Stimulated activated CD4-positive, alpha-beta T cell treated with anti-CD3 and anti-CD28 coated beads, TNF-alpha, amount 100 ng/mL, for 1 hour (primary cell): ENCODE measurements around the gene MGME1.

Source experiments
- DNase-seq, 3 donors: peaks; one replicate each; pipeline ENCODE4 v3.0.0-alpha.2; 2020; ENCODE audit warnings: low read depth in 3 of 3, low spot score in 1 of 3

The MGME1 gene

DNA sequence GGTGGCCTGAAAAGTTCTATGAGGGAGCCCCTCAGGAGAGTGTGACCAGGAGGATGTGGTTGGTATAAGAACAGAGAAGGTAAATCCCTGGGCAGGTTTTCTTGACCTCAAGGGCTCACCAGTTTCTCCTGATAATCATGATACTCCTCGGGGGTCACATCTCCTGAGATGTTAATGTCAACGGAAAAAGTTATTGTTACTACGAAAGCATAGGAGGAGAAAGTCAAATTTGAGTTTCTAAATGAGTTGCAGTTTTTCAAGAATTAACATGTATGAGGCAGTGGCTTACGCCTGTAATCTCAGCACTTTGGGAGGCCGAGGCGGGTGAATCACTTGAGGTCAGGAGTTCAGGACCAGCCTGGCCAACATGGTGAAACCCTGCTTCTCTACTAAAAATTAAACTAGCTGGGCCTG, 23.4 kb downstream of the MGME1 start:
- DNase-seq: no peak

DNA sequence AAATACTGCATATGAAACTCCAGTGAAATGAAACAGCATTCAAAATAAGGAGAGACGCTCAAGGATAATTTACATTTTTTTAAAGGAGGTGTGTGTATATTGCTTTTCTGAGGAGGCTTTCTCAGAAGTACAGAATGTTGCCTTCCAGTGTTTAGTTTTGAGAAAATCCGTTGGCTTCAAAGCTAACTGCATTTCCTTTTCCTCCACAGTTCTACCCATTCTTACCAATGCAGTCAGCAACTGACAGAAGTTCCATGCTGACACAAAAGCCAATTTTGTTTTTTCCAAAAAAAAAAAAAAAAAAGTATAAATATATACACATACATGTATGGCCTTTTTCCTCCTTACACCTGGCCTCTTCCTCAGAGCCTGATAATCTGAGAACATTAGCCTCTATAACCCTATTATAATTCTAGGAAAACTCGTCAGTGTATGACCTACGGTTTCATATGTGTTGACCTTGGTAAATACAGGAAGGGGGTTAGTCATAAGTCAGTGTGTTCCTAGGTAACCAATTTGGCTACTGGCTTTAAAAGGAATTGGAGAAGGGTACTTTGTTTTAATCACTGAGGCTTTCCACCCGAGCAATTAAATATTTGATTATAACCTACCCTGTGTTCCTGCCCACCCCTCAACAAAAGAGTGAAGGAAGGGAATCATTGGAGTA, 24.2 kb downstream of the MGME1 start:
- DNase-seq: no peak

DNA sequence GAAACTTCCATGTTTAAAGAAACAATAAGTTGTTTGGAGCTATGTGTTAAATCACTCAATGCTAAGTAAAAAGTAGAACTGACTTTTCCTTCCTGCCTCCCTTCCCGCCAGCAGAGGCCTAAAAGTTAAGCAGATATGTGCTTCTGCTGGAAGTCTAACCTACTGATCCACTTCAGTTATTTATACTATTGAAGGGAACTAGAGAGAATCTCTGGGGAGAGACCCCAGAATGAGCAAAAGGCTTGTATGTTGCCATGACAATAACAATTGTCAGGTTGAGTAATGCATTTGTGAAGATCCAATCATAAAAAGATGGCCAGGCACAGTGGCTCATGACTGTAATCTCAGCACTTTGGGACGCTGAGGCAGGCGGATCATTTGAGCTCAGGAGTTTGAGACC, 24.7 kb downstream of the MGME1 start:
- DNase-seq: no peak

DNA sequence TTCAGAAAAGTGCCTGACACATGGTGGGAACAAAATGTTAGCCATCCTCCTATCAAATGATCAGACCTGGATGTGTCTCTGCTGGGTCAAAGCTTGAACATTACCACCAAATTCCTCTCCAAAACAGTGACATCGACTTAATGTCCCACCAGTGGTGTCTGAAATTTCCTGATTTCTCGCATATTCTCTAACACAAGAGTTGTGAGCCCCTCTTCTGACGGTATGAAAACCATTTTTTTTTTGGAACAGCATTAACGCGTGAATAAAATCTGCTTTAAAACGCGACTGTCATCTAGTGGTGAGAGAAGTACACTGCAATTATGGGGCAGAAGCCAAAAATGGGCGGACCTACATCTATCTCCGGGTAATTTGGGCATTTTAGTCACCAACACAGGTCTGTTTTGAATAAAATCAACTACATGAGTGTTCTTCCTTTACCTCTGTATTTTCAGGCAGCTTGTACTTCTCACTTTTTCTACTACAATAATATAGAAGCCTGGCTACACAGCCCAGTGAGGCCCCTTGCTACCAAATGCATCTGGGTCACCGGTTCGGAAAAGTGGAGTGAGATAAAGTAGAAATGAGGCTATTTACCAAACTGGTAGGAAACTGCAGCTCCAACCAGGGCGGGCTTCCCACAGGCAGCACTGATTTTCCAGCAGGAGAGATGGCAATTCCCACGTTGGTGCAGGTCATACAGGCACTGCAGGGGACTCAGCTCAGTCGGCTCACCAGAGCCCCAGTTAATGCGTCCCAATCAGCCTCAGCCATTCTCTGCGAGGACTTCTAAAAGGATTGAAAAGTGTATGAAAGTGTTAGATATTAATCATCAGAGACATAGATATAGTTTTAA, 27.4 kb downstream of the MGME1 start:
- peak in 2 of 3 donors; percentile 5 to 21 for DNase-seq

DNA sequence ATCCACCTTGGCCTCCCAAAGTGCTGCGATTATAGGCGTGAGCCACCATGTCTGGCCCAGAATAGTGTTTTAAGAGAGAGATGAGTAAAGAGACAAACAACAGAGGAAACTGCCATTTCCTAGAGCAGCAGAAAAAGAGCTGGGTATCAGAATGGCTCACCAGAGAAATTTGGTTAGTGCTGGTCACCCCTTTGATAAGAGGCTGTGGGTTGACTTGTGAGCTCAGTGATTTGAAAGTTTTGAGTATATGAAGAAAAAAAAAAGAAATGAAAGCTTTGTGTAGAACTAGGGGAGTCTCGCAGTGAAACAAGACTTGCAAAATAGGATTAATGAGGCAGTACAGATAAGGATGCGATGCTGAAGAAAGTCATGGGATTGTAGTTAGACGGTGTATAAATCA, 29.6 kb downstream of the MGME1 start:
- no peak for DNase-seq

DNA sequence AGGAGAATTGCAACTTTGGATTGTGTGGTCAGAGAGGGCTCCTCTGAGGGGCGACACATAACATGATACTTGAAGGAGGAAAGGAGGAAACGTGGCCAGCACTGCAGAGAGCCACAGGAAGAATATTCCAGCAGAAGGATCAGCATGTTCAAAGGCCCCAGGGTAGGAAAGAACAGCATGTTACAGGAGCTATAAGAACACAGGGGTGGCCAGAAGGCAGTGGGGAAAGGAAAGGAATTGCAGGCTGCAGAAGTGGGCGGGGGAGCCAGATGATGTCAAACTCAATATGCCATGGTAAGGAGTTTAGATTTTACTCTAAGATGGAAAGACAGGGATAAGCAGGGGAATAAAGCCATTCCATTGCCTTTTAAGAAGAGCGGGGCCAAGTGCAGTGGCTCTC, 30.7 kb downstream of the MGME1 start:
- DNase-seq: no peak

DNA sequence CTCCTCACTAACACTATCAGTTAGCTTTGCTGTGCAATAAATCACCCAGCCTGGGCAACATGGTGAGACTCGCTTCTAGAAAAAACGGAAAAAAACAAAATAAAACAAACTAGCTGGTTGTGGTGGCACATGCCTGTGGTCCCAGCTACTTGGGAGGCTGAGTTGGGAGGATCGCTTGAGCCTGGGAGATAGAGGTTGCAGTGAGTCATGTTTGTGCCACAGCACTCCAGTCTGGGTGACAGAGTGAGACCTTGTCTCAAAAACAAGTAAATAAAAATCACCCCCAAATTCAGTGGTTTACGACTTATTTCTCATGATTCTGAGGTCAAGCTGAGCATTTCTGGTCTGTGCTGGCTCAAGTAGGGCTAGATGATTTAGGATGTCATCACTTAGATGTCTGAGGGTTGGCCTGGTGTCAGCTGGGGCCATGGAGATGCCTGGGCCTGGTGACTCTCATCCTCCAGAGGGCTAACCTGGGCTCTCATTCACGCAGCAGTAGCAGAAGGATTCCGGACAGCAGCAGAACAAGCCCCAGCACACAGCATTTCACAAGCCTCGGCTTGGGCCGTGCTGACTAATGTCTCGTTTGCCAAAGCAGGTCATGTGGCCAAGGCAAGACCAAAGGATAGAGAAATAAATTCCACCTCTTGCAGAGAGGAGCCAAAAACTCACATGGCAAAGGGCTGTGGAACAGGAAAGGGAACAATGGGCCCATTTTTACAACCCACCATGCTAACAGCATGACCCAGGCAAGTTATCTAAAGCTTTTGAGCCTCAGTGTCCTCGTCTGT, 32.5 kb downstream of the MGME1 start:
- no peak for DNase-seq

DNA sequence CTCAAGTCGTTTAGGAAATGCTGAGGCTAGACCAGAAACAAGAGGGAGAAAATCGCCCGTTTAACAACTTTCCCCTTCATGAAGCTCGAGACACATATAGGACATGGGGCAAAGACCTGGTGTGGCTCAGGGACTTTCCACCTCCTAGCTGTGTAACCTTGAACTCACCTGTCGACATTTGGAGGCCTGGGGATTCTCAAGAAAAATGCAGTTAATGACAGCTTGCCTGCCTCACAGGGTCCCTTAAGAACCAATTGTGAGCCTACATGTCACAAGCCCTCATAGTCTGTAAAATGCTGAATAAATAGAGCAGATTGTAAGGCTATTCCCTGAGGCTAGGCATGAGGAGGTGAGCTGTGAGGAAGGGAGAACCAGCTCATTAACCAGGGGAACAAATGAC, 35.1 kb downstream of the MGME1 start:
- no peak for DNase-seq

DNA sequence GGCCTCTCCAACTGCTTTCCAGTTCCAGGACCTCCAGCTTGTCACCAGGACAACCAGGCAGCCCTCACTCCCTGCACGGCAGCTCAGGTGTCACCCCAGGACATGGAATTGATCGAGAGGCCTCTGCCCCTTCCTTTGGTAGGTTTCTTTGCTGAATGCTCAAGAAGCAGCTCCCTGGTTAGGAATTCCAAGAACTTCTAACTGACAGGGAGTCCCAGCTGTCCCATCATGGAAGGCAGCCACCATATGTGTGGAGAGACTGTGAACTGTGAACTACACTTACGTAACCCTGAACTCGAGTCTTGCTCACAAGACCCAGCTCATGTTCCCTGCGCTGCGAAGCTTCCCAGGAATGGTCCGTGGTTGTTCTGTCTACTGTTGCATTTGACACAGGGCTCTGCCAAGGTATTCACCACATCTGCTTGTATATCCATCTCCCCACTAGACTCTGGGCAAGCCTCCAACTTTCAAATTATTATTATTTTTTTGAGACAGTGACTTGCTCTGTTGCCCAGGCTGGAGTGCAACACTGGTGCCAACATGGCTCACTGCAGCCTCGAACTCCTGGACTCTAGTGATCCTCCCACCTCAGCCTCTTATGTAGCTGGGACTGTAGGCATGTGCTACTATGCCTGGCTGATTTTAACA, 35.7 kb downstream of the MGME1 start:
- no peak for DNase-seq

DNA sequence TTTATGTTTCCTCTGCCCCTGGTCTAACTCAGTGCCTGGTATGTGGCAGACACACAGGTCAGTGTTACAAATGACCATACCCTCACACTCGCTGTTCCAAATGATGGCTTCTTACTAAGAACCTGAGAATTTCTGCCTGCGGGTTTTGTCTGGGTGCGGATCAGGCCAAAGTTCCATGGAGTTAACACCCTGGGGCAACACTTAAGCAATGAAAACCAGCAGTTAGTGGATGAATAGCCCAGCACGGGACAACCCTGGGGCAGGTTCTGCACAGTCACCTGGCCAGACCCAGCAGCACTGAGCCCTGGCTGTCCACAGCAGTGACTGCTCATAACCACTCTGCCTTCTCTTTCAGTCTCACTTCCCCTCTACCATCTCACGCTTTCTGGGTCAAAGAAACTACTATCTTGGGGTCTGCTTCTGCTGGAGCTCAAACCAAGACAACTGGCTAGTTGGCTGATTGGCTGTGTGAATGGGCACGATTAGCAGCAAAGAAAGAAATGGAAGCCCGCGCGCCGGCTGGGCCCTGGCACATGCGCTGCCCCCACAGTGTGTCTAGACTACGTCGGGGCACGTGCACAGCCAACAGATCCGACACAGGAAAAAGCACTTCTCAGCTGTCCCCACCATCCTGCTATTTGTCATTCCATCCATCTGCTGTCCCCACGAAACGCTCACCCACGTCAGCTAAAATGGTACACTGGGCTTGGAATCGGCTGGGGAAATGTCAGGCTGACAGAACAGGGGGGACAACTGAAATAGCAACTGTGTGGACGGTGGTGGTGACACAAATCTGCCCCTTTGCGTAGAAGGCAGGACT, 36.6 kb downstream of the MGME1 start:
- DNase-seq: no peak

DNA sequence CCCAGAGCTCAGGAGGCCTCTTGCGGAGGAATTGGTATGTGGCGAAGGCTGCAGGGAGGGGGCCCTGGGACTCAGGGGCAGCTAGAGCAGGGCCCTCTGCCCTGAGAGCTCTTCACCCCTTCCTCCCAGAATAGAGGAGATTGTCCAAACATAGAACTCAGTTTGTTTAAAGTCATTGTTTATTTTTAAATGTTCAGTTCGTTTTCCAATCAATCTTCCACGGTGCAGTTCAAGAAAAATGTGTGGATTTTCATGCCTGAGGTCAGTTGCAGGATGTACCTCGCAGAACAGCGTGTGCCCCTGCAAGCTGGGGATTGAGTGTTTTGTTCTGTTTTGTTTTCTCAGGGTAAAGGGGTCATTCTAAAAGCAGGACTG, 37.2 kb downstream of the MGME1 start:
- DNase-seq: no peak

DNA sequence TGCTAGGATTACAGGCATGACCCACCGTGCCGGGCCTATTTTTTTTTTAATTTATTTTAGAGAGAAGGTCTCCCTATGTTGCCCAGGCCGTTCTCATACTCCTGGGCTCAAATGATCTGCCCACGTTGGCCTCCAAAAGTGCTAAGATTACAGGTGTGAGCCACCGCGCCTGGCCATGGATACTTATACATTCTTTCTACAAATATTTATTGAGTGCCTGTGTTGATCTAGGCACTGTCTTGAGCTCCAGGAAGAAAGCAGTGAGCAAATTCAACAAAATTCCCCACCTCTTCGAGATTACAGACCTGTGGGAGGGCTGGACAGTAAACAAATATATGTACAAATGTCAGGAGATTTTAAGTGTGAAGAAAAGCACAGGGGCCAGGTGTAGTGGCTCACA, 37.9 kb downstream of the MGME1 start:
- no peak for DNase-seq

DNA sequence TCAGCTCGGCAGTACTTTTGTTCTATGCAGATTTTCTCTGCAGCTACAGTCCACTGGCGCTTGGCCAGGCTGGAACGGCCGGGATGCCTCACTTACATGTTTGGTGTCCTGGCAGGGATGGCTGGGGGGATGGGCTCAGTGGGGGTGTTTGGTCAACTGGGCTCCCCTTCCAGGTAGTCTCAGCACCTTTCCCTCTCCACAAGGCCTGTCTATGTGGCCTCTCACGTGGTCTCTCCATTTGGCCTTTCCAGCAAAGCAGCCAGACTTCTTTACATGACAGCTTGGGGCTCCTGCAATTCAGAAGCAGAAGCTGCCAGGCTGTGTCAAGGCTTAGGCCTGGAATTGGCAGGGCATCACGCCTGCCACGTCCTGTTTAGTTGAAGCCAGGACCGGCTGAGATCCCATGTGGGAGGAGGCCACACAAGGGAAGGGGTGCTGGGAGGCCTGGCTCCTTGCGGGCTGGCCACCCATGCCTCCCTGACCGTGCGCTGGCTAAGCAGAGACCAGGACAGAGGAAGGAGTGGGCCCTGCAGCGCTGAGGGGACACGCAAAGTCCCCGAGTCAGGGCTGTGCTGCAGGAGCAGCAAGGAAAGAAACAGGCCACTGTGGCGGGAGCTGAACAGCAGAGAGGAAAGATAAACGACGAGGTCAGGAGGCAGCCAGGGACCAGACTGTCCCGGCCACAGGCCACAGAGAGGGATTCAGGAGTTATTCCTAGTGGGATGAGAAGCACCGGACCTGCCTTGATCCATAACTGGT, 38.9 kb downstream of the MGME1 start:
- no peak for DNase-seq

DNA sequence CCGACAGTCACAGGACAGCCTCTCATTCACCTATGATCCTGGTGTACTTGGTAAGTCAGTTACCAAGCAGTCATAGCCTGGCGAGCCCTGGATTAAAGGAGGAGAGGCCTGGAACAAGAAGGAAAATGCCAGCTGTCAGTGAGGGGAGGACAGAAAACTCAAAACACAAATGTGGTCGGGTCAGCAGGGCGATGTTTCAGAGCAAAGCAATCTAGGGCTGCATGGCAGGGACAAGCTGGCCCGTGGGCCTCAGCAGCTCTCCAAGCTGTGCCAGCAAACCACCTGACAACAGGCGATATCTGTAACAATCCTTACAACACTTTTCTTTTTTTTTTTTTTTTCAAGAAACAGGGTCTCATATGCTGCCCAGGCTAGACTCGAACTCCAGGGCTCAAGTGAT, 40.3 kb downstream of the MGME1 start:
- DNase-seq: no peak

DNA sequence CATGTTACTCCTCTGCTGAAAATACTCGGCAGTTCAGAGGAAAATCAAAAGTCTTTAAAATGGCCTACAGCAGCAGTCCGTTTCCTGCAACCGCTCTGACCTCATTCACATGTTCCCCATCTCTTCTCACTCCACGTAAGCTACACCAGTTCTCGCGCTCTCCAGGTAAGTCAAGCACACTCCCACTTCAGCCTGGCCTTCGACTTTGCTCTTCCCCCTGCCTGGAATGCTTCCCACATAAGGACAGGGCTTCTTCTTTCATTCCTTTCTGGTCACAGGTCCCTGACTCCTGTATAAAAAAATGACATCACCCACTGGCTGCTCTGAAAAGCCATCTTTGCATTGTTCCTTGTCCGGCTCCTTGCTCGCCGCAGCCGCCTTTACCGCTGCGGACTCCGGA, 42.7 kb downstream of the MGME1 start:
- no peak for DNase-seq

DNA sequence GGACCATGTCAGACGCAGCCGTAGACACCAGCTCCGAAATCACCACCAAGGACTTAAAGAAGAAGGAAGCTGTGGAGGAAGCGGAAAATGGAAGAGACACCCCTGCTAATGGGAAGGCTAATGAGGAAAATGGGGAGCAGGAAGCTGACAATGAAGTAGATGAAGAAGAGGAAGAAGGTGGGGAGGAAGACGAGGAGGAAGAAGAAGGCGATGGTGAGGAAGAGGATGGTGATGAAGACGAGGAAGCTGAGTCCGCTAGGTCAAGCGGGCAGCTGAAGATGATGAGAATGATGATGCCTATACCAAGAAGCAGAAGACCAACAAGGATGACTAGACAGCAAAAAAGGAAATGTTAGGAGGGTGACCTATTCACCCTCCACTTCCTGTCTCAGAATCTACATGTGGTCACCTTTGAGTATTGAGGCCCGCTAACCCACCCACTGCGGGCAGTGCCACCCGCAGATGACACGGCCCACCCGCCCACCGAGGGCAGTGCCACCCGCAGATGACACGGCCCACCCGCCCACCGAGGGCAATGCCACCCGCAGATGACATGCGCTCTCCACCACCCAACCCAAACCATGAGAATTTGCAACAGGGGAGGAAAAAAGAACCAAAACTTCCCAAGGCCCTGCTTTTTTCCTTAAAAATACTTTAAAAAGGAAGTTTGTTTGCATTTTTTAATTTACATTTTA, 43.3 kb downstream of the MGME1 start:
- no peak for DNase-seq

DNA sequence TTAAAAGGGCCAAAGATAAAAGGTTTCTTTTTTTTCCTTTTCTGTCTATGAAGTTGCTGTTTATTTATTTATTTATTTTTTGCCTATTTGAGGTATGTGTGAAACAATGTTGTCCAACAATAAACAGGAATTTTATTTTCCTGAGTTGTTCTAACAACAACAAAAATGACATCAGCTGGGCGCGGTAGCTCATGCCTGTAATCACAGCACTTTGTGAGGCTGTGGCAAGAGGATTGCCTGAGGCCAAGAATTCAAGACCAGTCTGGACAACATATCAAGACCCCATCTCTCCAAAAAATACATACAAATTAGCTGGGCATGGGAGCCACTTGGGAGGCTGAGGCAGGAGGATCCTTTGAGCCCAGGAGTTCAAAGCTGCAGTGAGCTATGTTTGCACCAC, 44.1 kb downstream of the MGME1 start:
- DNase-seq: no peak

DNA sequence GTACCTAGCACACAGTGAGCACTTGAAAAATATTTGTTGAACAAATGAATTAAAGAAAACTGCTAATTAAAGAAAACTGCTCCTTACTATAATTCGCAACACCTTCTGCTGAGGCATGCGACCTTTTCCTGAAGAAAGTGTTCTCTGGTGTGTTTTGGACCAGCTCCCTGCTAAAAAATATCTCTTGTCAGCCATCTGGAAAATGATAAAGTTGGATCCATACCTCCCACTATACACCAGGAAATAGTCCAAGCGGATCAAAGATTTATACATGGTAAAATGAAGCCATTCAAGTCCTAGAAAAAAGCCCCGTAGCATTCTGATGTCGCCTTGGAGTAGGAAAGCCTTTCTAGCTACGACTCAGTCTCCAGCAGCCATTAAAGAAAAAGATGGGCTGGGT, 45.6 kb downstream of the MGME1 start:
- no peak for DNase-seq

DNA sequence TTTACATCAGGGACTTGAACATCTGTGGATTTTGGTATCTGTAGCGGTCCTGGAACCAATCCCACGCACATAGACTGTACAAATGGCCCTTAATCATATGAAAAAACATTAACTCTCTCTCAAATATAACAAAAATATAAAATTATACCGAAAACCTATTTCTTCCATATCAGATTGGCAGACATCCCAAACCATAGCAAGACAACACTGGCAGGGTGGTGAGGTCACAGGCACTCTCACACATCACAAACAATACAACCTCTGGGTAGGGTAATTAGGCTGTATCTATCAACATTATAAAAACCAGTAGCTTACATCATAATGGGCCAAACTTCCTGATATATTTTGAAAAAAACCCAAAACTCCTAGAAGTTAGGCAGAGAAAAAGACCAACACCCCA, 48.0 kb downstream of the MGME1 start:
- no peak for DNase-seq
